GM12892 (cell line): ENCODE results near the gene DHRS3.
"Not testable (repeated sequence)": the region's sequence is repeated elsewhere in the genome, so short reads cannot be mapped to it uniquely, and the experiment has no call there.

ENCODE experiments used
- DNase-seq: peaks from one replicate; pipeline ENCODE4 v3.0.0; 2011; ENCODE audit not compliant: insufficient read length
- FAIRE-seq: peaks from 2 replicates; lab custom pipeline; 2011; peaks lifted over from hg19 to GRCh38; lab: Jason Lieb, UNC
- POLR2A ChIP-seq: IDR thresholded peaks from 2 replicates; pipeline ENCODE4 v1.6.1; 2011; ENCODE audit warnings: low read depth, low read length, control low read depth
- POLR2AphosphoS5 ChIP-seq: IDR thresholded peaks from 2 replicates; pipeline ENCODE4 v1.6.1; 2011; ENCODE audit warnings: low read depth, low read length, control low read depth
- TAF1 ChIP-seq: IDR thresholded peaks from 2 replicates; pipeline ENCODE4 v1.6.1; 2011; ENCODE audit warnings: low read depth, mild to moderate bottlenecking, control low read depth, low read length, borderline replicate concordance

Gene DHRS3

DNA sequence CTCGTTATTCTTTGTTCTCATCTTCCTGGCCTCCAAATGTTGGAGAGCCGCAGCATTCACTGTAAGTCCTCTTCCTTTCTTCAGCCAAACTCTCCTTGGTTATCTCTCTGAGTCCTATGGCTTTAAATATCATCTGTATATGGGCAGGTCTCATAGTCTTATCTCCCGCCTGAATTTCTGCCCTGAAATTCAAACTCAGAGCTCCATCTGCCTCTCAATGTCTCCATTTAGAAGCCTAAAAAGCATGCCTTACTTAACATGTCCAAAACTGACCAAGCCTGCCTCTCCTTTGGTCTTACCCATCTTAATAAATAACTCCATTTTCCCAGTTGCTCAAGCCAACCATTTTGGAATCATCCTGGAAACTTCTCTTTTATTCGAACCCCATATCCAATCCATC lies 80.7 kb downstream of the DHRS3 start:
- FAIRE-seq (no peak), DNase-seq (no peak)
- TF ChIP-seq POLR2A (no peak), TAF1 (no peak), POLR2AphosphoS5 (no peak)

DNA sequence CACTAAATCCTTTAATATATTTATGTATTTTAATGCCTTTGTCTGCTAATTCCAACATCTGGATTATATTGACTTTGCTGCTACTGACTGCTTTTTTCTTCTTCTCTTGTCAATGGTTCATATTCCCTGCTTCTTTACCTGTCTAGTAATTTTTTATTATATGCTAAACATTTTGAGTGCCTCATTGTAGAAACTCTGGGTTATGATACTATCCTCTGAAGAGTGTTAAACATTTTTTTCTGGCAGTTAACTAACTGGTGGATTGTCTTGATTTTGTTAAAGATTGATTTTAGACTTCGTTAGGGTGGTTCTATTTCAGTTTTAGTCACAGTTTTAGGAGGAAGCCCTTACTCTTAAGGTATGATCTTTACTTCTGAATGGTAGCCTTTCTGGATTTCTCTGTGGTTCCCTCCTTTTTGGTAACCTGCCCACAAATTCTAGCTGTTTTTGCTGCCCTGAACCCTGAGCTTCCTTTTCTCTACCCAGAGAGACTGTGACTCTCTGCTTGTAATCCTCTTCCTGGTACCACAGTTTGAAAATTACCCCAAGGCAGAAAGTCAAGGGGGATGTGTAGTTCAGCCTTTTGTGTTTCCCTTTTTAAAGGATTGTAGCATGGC lies 81.9 kb downstream of the DHRS3 start:
- FAIRE-seq: no peak
- no peak for TF ChIP-seq POLR2AphosphoS5
- TF ChIP-seq TAF1: no peak
- TF ChIP-seq POLR2A: no peak

GRCh38 chr1:12532405-12533315 lies 85.3 kb downstream of the DHRS3 start:
- TF ChIP-seq POLR2A: no peak
- no peak for TF ChIP-seq TAF1
- no peak for TF ChIP-seq POLR2AphosphoS5
- DNase-seq: no peak
- no peak for FAIRE-seq

More for the DNA sequence above, 81.9 kb downstream of the DHRS3 start:
- no peak for DNase-seq

DNA sequence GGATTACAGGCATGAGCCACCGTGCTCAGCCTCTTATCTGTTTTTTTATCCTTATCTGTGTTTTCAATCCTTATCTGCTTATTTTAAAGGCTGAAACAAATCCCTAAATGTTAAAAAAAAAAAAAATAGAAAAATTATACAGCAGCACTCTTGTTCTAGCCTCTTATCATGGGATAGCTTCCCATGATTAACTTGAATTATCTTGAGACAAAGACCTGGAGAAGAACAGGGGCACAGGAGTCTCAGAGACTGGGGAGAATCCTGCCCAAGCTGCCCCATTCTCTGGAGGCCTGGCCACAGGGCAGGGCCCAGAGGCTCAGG lies 86.9 kb downstream of the DHRS3 start:
- no peak for FAIRE-seq
- TF ChIP-seq POLR2AphosphoS5 (no peak), TAF1 (no peak)
- DNase-seq: no peak

DNA sequence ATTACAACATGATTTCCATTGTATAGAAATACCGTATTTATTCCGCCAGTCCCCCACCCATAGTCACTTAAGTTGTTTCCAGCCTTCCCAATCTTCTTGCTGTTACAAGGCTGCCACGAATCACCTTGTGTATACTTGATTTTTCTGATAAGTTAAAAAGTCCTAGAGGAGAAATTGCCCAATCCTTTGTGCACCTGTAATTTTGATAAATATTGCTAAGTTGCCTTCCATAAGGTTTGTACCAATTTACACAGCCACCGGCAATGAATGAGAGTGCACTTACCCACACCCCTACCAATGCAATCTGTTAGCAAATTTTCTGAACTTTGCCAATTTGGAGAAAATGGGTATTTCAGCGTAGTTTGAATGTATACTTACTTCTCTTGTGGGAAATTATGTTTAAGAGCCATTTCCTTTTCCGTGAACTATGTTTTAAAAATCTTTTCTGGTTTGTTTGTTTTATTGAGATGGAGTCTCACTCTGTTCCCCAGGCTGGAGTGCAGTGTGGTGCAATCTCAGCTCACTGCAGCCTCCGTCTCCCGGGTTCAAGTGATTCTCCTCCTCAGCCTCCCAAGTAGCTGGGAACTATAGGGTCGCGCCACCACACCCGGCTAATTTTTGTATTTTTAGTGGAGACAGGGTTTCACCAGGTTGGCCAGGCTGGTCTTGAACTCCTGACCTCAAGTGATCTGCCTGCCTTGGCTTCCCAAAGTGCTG lies 87.4 kb downstream of the DHRS3 start:
- DNase-seq: no peak
- FAIRE-seq: no peak
- TF ChIP-seq POLR2A (no peak), TAF1 (no peak), POLR2AphosphoS5 (no peak)

- no peak for TF ChIP-seq POLR2AphosphoS5
- TF ChIP-seq POLR2A: no peak
- no peak for TF ChIP-seq TAF1
- FAIRE-seq: no peak
- DNase-seq: no peak
These were observed 88.3 kb downstream of the DHRS3 start for GRCh38 chr1:12529640-12530174.

- no peak for FAIRE-seq
- no peak for DNase-seq
- no peak for TF ChIP-seq TAF1
- no peak for TF ChIP-seq POLR2AphosphoS5
- TF ChIP-seq POLR2A: no peak
These were observed 89.8 kb downstream of the DHRS3 start for GRCh38 chr1:12528021-12528852.

- no peak for TF ChIP-seq POLR2A
- TF ChIP-seq POLR2AphosphoS5: no peak
- TF ChIP-seq TAF1: no peak
- FAIRE-seq: no peak
These were observed 90.4 kb downstream of the DHRS3 start for GRCh38 chr1:12527564-12527963.

GRCh38 chr1:12525311-12526181 lies 92.5 kb downstream of the DHRS3 start:
- TF ChIP-seq POLR2AphosphoS5 (no peak), TAF1 (no peak), POLR2A (no peak)
- no peak for FAIRE-seq
- DNase-seq: no peak

More at GRCh38 chr1:12527564-12527963, 90.4 kb downstream of the DHRS3 start:
- no peak for DNase-seq

GRCh38 chr1:12524266-12524665 lies 93.7 kb downstream of the DHRS3 start:
- no peak for DNase-seq
- TF ChIP-seq TAF1: no peak
- no peak for FAIRE-seq

DNA sequence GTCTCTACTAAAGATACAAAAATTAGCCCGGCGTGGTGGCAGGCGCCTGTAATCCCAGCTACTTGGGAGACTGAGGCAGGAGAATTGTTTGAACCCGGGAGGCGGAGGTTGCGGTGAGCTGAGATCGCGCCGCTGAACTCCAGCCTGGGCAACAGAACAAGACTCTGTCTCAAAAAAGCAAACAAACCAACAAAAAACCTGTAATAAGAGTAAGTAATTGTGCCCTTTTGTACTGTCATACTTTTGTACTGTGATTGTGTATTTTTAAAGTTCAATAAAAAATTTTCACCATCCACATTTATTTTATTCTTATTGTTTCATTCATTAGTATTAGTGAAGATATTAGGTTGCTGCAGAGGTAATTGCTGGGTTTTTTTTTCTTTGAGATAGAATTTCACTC lies 95.2 kb downstream of the DHRS3 start:
- not testable (repeated sequence) for FAIRE-seq, DNase-seq
